ENCODE data around the gene GRAMD1A.
"Not testable (repeated sequence)": the region's sequence is repeated elsewhere in the genome, so short reads cannot be mapped to it uniquely, and the experiment has no call there.

Gene GRAMD1A

GRCh38 chr19:35013820-35014754, 14.0 kb downstream of the GRAMD1A start:
- Histone ChIP-seq H3K4me1 (ENCODE audit: insufficient read depth, poor library complexity, severe bottlenecking) (no peaks in the 10 kb centered on the region), H3K27ac (ENCODE audit: poor library complexity, severe bottlenecking) (no peak overlapping the region), H3K36me3 (ENCODE audit: low read depth) (peaks cover 79% of the 10 kb centered on the region)

GRCh38 chr19:35014774-35015173, 14.7 kb downstream of the GRAMD1A start:
- H3K27me3 ChIP-seq (ENCODE audit: insufficient read depth, poor library complexity, severe bottlenecking); H3K4me3 ChIP-seq (ENCODE audit: severe bottlenecking); H3K27ac ChIP-seq (ENCODE audit: poor library complexity, severe bottlenecking); H3K9me3 ChIP-seq (ENCODE audit: severe bottlenecking); ATAC-seq (ENCODE audit: low read depth); DNase-seq (ENCODE audit: low spot score); H3K4me1 ChIP-seq (ENCODE audit: insufficient read depth, poor library complexity, severe bottlenecking): not testable (repeated sequence)
- H3K36me3 ChIP-seq (ENCODE audit: low read depth): peaks cover 79% of the 10 kb centered on the region

More at GRCh38 chr19:35013820-35014754, 14.0 kb downstream of the GRAMD1A start:
- Histone ChIP-seq H3K4me3 (ENCODE audit: severe bottlenecking) (no peak overlapping the region), H3K9me3 (ENCODE audit: severe bottlenecking) (no peaks in the 10 kb centered on the region), H3K27me3 (ENCODE audit: insufficient read depth, poor library complexity, severe bottlenecking) (no peaks in the 10 kb centered on the region)
- ATAC-seq (ENCODE audit: low read depth) (no peak), DNase-seq (ENCODE audit: low spot score) (no peak)
- no peak for TF ChIP-seq CTCF (IDR thresholded peaks at IDR 0.05; ENCODE audit: poor library complexity, severe bottlenecking)

- H3K4me3 ChIP-seq (ENCODE audit: severe bottlenecking): no peak overlapping the region
- TF ChIP-seq CTCF (IDR thresholded peaks at IDR 0.05; ENCODE audit: poor library complexity, severe bottlenecking): no peak
- no peak for ATAC-seq (ENCODE audit: low read depth)
- no peak overlapping the region for H3K27ac ChIP-seq (ENCODE audit: poor library complexity, severe bottlenecking)
- H3K36me3 ChIP-seq (ENCODE audit: low read depth): peaks cover 77% of the 10 kb centered on the region
- no peak for DNase-seq (ENCODE audit: low spot score)
- no peaks in the 10 kb centered on the region for H3K9me3 ChIP-seq (ENCODE audit: severe bottlenecking)
- no peaks in the 10 kb centered on the region for H3K4me1 ChIP-seq (ENCODE audit: insufficient read depth, poor library complexity, severe bottlenecking)
- no peaks in the 10 kb centered on the region for H3K27me3 ChIP-seq (ENCODE audit: insufficient read depth, poor library complexity, severe bottlenecking)
Observed at GRCh38 chr19:35015270-35015953, 15.3 kb downstream of the GRAMD1A start.

GRCh38 chr19:35015954-35016351, 15.8 kb downstream of the GRAMD1A start:
- DNase-seq (ENCODE audit: low spot score) (no peak), ATAC-seq (ENCODE audit: low read depth) (no peak)
- Histone ChIP-seq H3K27ac (ENCODE audit: poor library complexity, severe bottlenecking) (no peak overlapping the region), H3K4me3 (ENCODE audit: severe bottlenecking) (no peak overlapping the region), H3K4me1 (ENCODE audit: insufficient read depth, poor library complexity, severe bottlenecking) (no peaks in the 10 kb centered on the region), H3K27me3 (ENCODE audit: insufficient read depth, poor library complexity, severe bottlenecking) (no peaks in the 10 kb centered on the region), H3K36me3 (ENCODE audit: low read depth) (peaks cover 79% of the 10 kb centered on the region), H3K9me3 (ENCODE audit: severe bottlenecking) (no peaks in the 10 kb centered on the region)
- no peak for TF ChIP-seq CTCF (IDR thresholded peaks at IDR 0.05; ENCODE audit: poor library complexity, severe bottlenecking)

- no peaks in the 10 kb centered on the region for H3K9me3 ChIP-seq (ENCODE audit: severe bottlenecking)
- no peak for ATAC-seq (ENCODE audit: low read depth)
- H3K36me3 ChIP-seq (ENCODE audit: low read depth): peaks cover 67% of the 10 kb centered on the region
- no peak overlapping the region for H3K27ac ChIP-seq (ENCODE audit: poor library complexity, severe bottlenecking)
- H3K4me3 ChIP-seq (ENCODE audit: severe bottlenecking): no peak overlapping the region
- DNase-seq (ENCODE audit: low spot score): no peak
- no peaks in the 10 kb centered on the region for H3K4me1 ChIP-seq (ENCODE audit: insufficient read depth, poor library complexity, severe bottlenecking)
- no peaks in the 10 kb centered on the region for H3K27me3 ChIP-seq (ENCODE audit: insufficient read depth, poor library complexity, severe bottlenecking)
- no peak for TF ChIP-seq CTCF (IDR thresholded peaks at IDR 0.05; ENCODE audit: poor library complexity, severe bottlenecking)
Observed at GRCh38 chr19:35017507-35017906, 17.4 kb downstream of the GRAMD1A start.

Data from RWPE2 (cell line).